Erythroblast (primary cell): ENCODE measurements around the gene XPO5.

Experiments used
- GATA1 ChIP-seq: IDR thresholded peaks from 2 replicates; pipeline ENCODE4 v1.6.1; 2011; ENCODE audit warnings: low read depth, mild to moderate bottlenecking, control low read depth, low read length, moderate library complexity
- POLR2A ChIP-seq: IDR thresholded peaks from 2 replicates; pipeline ENCODE4 v1.6.1; 2011; ENCODE audit warnings: mild to moderate bottlenecking, low read length

- TF ChIP-seq POLR2A (no peak), GATA1 (no peak)
Observed at GRCh38 chr6:43509142-43509983, 66.5 kb downstream of the XPO5 start.
